HG03575 (cell line): Measurements from ENCODE around the gene CCDC138.
"Not testable (repeated sequence)": the region's sequence is repeated elsewhere in the genome, so short reads cannot be mapped to it uniquely, and the experiment has no call there.

Source experiments
- ATAC-seq: cut with Tn5 transposase; IDR thresholded peaks from one replicate; pipeline ENCODE4 v1.9.1; 2021; ENCODE audit not compliant: unreplicated experiment, insufficient number of reproducible peaks, low FRiP score; ENCODE audit errors: extremely low read depth

CCDC138 gene, protein sequence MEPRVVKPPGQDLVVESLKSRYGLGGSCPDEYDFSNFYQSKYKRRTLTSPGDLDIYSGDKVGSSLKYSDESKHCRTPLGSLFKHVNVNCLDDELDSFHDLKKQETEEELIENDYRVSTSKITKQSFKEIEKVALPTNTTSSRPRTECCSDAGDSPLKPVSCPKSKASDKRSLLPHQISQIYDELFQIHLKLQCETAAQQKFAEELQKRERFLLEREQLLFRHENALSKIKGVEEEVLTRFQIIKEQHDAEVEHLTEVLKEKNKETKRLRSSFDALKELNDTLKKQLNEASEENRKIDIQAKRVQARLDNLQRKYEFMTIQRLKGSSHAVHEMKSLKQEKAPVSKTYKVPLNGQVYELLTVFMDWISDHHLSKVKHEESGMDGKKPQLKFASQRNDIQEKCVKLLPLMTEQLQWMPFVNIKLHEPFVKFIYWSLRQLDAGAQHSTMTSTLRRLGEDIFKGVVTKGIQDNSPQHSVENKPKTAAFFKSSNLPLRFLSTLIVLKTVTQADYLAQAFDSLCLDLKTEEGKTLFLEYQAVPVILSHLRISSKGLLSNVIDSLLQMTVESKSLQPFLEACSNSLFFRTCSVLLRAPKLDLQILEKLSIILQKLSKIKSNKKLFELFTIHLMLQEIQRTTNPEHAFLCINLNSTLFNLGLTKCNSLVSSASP

DNA sequence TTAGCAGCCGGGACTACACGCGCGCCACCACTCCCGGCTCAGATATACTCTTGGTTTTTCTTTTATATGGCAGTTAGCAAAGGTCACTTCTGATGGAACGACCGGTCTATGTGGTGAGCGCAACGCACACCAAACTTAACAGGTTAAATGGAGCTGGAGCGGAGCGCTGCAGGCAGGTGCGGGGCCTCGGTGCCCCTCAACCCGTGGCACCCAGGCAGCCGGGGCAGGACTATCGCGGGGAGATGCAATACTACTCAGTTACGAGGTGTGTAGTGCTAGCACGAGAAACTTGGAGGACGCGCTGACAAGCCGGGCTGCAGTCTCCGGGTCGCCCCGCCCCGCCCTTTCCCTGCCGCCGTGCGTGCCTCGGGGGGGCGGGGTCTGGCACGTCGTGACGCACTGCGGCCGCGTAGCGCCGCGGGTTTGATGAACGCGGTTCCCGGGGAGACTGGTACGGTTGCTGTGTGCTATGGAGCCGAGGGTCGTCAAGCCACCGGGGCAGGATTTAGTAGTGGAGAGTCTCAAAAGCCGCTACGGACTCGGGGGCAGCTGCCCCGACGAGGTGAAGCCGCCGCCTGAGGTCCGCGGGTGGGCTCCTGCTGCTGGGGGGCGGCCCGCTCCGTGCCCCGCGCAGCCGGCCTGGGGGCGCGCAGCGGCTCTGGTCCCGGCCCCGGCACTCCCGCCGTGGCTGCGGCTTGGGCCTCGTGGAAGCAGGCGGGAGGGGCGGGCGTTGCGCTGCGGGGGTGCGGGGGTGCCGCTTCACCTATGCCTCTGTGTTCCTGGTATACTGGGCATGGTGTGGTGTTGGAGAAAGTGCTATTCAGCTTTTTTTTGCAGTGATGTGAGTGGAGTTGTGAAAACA, at the start of gene CCDC138:
CCDC138 (plus strand) TSS at position 418 of the 862 bp plus-strand sequence; CDS start at position 470, 52 bp downstream.
- peak; percentile 53 for ATAC-seq

DNA sequence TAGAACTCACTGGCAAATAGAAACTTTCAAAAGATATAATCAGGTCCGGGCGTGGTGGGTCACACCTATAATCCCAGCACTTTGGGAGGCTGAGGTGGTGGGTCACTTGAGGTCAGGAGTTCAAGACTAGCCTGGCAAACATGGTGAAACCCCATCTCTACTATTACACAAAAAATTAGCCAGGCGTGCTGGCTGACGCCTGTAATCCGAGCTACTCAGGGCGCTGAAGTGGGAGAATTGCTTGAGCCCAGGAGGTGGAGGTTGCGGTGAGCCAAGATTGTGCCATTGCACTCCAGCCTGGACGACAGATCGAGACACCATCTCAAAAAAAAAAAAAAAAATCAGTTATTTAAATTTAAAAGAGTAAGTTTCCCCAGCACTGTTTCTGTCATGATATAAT, 28.6 kb upstream of the CCDC138 start:
- not testable (repeated sequence) for ATAC-seq

DNA sequence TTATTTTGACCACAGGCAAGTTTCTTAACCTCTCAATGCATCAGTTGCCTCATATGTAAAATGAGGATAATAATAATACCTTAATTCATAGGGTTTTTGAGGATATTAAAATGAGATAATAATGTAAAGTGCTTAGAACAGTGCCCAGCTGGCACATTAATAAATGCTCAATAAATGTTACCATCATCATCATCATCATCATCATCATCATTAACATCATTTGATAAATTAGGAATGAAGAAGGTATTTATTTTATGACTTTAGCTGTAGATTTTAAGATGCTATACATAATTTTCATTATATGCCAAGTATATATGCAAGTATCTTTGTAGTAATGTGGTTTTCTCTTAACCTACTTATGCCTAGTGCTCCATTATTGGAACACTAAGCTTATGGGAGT, 24.0 kb upstream of the CCDC138 start:
- not testable (repeated sequence) for ATAC-seq

DNA sequence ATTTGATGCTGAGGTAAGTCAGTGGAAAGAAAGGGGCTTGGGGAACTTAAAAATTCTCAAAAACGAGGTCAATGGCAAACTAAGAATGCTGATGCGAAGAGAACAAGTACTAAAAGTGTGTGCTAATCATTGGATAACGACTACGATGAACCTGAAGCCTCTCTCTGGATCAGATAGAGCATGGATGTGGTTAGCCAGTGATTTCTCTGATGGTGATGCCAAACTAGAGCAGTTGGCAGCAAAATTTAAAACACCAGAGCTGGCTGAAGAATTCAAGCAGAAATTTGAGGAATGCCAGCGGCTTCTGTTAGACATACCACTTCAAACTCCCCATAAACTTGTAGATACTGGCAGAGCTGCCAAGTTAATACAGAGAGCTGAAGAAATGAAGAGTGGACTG, 19.9 kb upstream of the CCDC138 start:
- not testable (repeated sequence) for ATAC-seq

DNA sequence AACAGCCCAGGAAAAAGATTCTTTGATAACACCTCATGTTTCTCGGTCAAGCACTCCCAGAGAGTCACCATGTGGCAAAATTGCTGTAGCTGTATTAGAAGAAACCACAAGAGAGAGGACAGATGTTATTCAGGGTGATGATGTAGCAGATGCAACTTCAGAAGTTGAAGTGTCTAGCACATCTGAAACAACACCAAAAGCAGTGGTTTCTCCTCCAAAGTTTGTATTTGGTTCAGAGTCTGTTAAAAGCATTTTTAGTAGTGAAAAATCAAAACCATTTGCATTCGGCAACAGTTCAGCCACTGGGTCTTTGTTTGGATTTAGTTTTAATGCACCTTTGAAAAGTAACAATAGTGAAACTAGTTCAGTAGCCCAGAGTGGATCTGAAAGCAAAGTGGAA, 18.7 kb upstream of the CCDC138 start:
- not testable (repeated sequence) for ATAC-seq

DNA sequence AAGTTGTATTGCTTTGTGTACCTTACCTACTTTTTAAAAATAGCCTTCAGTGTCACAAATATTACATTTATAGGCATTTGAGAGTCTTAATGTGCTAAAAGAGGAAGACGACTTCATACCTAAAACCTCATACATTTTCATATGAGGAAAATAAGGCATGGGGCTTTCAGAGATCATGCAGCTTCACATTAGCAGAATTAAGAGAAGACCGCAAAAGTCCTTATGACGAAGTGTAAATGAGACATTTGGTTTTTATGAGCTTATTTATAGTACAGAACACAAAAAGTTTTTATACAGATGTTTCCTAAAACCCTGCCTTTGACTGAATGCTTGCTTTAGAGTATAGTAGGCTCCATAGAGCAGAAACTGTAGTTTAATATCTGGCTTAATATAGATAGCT, 10.1 kb upstream of the CCDC138 start:
- no peak for ATAC-seq

DNA sequence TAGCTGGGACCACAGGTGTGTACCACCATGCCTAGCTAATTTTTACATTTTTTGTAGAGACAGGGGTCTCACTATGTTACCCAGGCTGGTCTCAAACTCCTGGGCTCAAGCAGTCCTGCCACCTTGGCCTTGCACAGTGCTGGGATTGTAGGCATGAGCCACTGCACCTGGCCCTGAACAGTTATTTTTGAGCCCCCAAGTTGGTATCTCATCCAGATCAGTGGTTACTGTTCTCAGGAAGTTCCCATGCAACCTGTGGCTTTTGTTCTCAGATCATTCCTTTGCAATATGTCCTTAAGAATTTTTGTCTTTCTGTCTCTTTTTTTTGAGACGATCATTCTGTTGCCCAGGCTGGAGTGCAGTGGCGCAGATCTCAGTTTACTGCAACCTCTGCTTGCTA, 7.7 kb upstream of the CCDC138 start:
- no peak for ATAC-seq

DNA sequence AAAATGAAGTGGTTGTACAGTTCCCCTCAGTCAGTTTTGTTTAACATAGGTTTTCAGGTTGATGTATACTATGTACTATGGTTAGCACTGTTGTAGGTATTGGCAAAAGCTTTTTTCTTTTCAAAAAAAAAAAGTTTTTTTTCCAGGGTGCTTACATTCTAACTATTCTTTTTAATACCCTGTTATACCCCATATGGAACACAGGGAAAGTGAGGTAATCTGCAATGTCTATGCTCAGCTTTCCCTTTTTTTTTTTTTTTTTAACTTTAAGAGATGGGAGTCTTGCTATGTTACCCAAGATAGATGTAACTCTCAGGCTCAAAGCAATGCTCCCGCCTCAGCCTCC, 590 bp upstream of the CCDC138 start:
- no peak for ATAC-seq

DNA sequence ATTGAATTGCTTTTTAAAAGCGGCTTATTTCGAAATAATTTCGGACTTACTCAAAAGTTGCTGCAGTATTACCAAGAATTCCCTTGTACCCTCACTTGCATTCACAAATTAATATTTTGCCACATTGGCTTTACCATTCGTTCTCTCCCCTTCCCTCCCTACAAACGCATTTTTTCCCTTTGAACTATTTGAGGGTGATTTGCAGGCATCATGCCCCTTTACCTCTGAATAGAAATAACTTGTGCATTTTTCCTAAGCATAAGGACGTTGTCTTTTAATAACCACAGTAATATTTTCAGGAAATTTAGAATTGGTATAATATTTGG, 608 bp downstream of the CCDC138 start:
- ATAC-seq: no peak

DNA sequence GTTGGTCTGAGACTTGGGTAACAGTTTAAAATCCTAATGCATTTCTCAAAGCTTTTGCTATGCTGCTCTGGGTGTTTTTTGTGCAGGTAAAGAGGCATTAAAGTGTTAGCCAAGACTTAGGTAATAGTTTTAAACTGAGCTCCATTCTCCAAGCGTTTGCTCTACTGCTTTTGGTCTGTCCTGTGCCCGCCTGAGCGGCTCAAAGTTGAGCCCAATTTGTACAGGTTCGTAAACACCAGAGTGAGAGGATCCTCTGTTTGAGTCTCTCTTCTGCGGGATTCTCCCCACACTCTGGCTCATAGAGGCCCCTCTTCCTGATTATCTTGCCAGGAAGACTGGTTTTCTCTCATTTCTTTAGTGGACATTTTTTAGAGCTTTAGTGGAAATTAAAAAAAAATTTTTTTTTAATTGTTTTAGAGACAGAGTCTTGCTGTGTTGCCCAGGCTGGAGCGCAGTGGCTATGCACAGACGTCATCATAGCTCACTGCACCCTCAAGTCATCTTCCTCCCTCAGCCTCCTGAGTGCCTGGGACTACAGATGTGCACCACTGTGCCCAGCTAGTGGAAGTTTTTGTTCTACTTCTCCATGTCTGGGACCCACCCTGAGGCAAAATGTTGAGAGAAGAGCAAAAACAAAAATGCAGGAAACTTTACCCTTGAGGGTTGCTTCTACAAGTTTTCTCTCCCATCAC, 16.6 kb downstream of the CCDC138 start:
- no peak for ATAC-seq

DNA sequence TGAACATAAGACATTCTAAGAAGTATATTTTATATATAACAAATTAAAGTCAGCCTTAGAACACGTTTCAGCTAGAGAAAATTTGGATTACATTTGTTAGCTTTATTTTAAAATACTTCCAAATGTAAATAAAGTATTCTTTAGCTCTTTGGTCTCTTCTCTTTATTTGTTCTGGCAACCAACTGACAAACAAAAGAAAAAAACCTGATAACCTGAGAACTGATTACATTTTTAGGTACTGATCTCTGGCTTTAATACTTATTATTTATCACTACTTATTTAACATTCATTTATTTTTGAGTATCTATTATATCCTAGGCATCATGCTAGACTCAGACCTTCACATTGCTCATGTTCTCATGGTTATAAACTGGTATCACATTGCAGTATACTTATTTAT, 18.5 kb downstream of the CCDC138 start:
- ATAC-seq: no peak

DNA sequence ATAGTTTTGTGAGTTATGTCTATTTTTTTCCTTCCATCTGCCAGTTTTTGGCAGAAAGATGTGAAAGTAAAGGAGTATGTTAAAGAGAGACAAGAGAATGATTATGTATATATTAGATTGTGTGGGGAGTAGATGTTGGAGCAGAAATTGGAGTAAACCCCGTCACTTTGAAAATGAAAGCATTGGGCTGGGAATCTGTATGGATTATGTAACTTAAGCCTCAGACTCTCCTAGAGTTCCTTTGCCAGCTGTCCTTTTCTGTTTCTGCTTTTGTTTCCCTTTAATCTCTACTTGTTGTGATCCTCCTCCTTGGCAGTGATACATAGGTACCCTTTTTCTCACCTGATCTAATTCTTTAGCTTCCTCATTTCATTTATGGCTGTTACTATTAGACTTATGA, 19.2 kb downstream of the CCDC138 start:
- no peak for ATAC-seq

DNA sequence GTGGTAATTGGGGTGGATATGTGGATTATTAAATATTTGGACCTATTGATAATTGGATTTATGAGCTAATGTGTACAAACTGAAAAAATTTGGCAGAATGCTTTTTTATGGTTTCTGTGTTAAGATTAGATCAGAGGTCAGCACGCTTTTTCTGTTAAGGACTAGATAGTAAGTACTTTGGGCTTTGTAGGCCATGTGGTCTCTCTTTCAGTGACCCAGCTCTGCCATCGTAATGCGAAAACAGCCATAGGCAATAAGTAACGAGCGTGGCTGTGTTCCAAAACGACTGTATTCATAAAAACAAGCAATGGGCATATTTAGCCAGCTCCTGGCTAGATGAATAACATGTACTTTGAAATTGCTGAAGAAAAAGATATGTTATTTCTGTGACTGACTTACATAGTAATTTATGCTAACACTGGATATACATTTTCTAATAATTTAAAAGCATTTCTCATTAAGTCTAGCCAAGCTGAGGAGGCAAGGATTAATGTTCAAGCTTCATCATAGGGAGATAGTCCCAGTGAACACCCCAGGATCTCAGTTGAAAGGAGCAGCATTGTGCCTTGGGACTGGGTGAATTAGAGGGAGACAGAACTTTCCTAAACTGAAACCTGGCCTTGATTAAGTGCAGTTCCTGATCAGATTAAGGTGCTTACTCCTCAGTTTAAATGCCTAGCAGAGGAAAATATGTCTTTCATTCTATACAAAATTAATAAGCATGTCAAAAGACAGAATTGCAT, 20.0 kb downstream of the CCDC138 start:
- ATAC-seq: no peak

DNA sequence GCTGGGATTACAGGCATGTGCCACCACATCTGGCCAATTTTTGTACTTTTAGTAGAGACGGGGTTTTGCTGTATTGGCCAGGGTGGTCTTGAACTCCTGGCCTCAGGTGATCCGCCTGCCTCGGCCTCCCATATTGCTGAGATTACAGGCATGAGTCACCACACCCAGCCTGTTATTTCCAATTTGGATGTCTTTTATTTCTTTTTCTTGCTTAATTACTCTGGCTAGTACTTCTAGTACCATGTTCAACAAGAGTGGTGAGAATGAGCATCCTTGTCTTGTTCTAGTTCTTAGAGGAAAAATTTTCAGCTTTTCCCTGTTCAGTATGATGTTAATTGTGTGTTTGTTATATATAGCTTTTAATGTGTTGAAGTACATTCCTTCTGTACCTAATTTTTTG, 23.4 kb downstream of the CCDC138 start:
- no peak for ATAC-seq

DNA sequence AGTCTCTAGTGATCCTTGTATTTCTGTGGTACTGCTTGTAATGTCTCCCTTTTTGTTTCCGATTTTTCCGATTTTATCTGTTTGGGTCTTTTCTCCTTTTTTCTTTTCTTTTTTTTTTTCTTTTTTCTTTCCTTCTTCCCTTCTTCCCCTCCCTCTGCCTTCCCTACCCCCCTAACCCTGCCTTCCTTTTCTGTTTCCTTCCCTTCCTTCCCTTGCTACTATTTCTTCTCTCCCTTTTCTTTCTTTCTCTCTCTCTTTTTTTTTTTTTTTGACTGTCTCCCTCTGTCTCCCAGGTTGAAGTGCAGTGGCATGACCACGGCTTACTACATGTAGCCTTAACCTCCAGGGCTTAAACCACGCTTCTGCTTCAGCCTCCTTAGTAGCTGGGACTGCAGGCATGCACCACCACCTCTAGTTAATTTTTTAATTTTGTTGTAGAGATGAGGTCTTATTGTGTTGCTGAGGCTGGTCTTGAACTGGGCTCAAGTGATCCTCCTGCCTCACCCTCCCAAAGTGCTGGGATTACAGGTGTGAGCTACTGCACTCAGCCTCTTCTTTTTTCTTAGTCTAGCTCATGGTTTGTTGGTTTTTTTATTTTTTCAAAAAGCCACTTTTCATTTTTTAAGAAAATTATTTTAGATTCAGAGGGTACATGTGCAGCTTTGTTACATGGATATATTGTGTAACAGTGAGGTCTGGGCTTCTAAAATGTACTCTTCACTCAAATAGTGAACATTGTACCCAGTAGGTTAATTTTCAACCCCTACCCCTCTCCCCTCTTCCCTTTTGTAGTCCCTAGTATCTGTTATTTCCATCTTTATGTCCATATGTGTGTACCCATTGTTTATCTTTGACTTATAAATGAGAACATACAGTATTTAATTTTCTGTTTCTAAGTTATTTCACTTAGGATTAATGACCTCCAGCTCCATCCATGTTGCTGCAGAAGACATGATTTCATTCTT, 24.7 kb downstream of the CCDC138 start:
- no peak for ATAC-seq

DNA sequence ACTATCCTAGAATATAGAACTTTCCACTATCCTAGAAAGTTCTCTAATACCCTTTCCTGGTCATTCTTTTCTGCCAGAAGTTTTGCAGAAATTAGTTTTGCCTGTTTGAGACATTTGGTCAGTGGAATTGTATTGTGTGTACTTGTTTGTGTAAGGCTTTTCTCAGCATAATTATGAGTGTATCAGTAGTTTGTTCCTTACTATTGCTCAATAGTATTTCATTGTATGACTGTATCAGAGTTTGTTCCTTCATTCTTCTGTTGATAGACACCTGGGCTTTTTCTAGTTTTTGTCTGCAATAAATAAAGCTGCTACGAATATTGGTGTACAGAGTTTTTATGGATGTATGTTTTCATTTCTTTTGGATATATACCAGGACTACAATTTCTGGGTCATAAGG, 27.2 kb downstream of the CCDC138 start:
- no peak for ATAC-seq

DNA sequence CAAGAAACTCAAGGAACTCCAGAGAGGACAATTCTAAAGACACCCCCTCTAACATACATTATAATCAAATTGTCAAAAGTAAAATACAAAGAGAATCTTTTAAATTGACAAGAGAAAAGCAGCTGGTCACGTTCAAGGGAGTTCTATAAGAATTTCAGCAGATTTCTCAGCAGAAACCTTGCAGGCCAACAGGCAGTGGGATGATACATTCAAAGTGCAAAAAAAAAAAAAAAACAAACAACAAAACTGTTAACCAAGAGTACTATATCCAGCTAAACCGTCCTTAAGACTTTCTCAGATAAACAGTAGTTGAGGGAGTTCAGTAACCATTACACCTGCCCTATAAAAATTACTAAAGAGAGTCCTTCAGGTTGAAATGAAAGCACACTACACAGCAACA, 33.9 kb downstream of the CCDC138 start:
- ATAC-seq: no peak

DNA sequence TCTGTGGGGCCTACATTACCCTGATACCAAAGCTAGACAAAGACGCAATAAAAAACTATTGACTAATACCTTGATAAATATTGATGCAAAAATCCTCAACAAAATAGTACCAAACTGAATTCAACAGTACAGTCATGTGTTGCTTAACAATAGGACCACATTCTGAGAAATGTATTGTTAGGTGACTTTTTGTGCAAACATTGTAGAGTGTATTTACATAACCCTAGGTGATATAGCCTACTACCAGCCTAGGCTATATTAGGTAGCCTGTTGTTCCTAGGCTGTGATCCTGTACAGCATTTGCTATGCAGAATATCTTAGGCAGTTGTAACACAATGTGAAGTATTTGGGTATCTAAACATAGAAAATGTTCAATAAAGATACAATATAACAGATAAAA, 36.7 kb downstream of the CCDC138 start:
- no peak for ATAC-seq
